ENCODE measurements around the gene WBP1L.

- TF ChIP-seq CTCF (conservative IDR thresholded peaks at IDR 0.05; ENCODE audit: low read depth, low read length) = no peak
- no peak for TF ChIP-seq EZH2phosphoT487 (IDR thresholded peaks at IDR 0.05; ENCODE audit: borderline replicate concordance, low read length)
Measured at GRCh38 chr10:102704915-102705314, 38.8 kb upstream of the WBP1L start.

Data from PC-3 (cell line).